Activated CD4-positive, alpha-beta memory T cell treated with anti-CD3 and anti-CD28 coated beads, Interleukin-2, amount 10 ng/mL, durations not matched to agents 7 days and 5 days (primary cell): ENCODE data around the gene ZBTB9. TPM values are rescaled to one million over a fixed set of nuclear protein-coding genes. Genes with fewer than 3 reads are reported as not detected.

ENCODE experiments used
- CTCF ChIA-PET: fragments of 350-600 bp; sonication (Branson Sonifier 250); formaldehyde crosslinking; loops from one replicate; lab custom pipeline; 2021; ENCODE audit warnings: antibody characterized with exemption, inconsistent platforms; lab: Charles Lee
- POLR2A ChIA-PET: fragments of 350-600 bp; sonication (Branson Sonifier 250); formaldehyde crosslinking; loops from one replicate; lab custom pipeline; 2021; ENCODE audit warnings: antibody characterized with exemption; lab: Charles Lee
- DNase-seq: peaks from one replicate; pipeline ENCODE4 v3.0.0-alpha.2; 2020
- H3K27ac Mint-ChIP-seq: one replicate; pipeline ENCODE4 v1.8.0; 2021; ENCODE audit warnings: mild to moderate bottlenecking, mixed read lengths
- H3K27me3 Mint-ChIP-seq: one replicate; pipeline ENCODE4 v1.8.0; 2021; ENCODE audit warnings: mixed read lengths
- H3K36me3 Mint-ChIP-seq: one replicate; pipeline ENCODE4 v1.8.0; 2021; ENCODE audit warnings: low read depth, mixed read lengths
- H3K4me1 Mint-ChIP-seq: one replicate; pipeline ENCODE4 v1.8.0; 2021; ENCODE audit warnings: mixed read lengths
- H3K4me3 Mint-ChIP-seq: one replicate; pipeline ENCODE4 v1.8.0; 2021; ENCODE audit warnings: mild to moderate bottlenecking, mixed read lengths
- H3K9me3 Mint-ChIP-seq: one replicate; pipeline ENCODE4 v1.8.0; 2021; ENCODE audit warnings: mixed read lengths
- total RNA-seq, 2 experiments: library from RNA; stranded (reverse); gene quantifications; one replicate each; pipeline ENCODE4 v1.2.3, GENCODE V29; 2021

ZBTB9 gene
- total RNA-seq, 2 experiments from 2014 or later = 6.9 to 7.4 TPM

DNA sequence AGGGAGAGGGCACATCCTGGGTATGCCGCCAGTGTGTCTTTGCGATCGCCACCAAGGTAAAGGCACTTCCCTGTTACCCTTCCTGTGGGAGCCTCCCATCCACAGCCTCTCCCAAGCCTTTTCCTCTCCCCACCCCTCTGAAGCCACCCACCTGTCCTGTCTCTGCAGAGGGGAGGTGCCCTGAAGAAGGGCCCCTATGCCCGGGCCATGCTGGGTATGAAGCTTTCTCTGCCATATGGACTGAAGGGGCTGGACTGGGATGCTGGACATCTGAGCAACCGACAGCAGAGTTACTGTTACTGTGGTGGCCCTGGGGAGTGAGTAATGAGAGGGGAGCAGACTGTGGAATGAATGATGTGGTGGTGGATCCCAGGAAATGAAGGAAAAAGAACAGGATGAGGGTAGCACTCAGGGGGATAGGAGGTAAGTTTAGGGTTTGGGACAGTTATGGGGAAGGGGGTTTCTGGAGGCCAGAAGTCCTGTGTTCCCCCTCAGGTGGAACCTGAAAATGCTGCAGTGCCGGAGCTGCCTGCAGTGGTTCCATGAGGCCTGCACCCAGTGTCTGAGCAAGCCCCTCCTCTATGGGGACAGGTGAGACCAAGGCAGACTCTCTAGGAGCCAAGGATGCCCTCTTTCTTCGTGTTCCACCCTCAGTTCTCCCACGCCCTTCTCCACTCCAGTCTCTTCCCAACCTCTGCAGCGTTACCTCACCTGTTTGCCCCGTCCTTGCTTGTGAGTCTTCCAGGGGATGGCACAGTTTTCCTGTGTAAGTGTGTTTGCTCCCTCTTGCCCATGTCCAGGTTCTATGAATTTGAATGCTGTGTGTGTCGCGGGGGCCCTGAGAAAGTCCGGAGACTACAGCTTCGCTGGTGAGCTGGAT is 40.9 kb upstream of the ZBTB9 start:
- DNase-seq = no peak
- Mint-ChIP-seq H3K4me3 (no peak overlapping the region), H3K9me3 (no peaks in the 10 kb centered on the region), H3K36me3 (peaks cover 47% of the 10 kb centered on the region), H3K4me1 (peaks cover 66% of the 10 kb centered on the region), H3K27me3 (no peaks in the 10 kb centered on the region), H3K27ac (peak overlapping the region; percentile 36)
- ChIA-PET CTCF (no interaction called here), POLR2A (interaction anchor here (1.4 kb wide), 1 partner anchor 17 kb away, joined by 3 read pairs; no protein-coding TSS in a partner anchor)

DNA sequence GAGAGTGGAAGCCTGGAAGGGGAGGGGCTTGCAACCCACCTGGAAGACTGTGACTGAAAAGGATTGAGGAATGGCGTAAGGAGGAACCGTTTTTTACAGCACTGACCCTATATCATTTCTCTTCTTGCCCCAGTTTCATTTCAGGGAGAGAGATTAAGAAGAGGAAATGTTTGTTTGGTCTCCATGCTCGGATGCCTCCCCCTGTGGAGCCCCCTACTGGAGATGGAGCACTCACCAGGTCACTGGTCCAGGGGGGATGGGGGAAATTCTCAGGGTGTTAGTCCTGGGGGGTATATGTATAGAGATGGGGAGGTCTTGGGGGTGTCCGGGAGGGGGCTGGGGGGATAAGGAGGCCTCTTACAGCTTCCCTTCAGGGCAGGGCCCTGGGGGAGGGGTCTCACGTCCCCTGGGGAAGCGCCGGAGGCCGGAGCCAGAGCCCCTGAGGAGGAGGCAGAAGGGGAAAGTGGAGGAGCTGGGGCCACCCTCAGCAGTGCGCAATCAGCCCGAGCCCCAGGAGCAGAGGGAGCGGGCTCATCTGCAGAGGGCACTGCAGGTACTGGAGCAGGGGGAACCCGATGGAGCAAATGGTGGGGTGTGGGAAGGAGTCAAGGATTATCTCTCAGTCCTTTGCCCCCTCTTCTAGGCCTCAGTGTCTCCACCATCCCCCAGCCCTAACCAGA is 39.6 kb upstream of the ZBTB9 start:
- DNase-seq = no peak
- H3K4me3 Mint-ChIP-seq = no peak overlapping the region
- ChIA-PET CTCF (interaction anchor here (1.0 kb wide), 1 partner anchor 102 kb away, joined by 3 read pairs; no protein-coding TSS in a partner anchor), POLR2A (no interaction called here)
- H3K27me3 Mint-ChIP-seq = no peaks in the 10 kb centered on the region
- H3K4me1 Mint-ChIP-seq = peaks cover 71% of the 10 kb centered on the region
- peaks cover 41% of the 10 kb centered on the region for H3K36me3 Mint-ChIP-seq
- H3K27ac Mint-ChIP-seq = no peak overlapping the region
- H3K9me3 Mint-ChIP-seq = no peaks in the 10 kb centered on the region

DNA sequence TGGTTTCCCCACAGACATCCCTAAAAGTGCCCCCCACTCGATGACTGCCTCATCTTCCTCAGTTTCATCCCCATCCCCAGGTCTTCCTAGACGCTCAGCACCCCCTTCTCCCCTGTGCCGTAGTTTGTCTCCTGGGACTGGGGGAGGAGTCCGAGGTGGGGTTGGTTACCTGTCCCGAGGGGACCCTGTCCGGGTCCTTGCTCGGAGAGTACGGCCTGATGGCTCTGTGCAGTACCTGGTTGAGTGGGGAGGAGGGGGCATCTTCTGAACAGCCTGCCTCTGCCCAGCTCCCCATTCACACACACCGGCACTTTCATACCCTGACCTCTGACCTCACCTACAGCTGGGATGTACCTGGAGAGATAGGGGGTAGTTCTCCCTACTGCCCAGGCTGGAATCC is 38.5 kb upstream of the ZBTB9 start:
- DNase-seq = no peak
- Mint-ChIP-seq H3K27ac (peak overlapping the region; percentile 58), H3K36me3 (peaks cover 38% of the 10 kb centered on the region), H3K4me1 (peaks cover 71% of the 10 kb centered on the region), H3K4me3 (peak overlapping the region; percentile 62), H3K9me3 (no peaks in the 10 kb centered on the region), H3K27me3 (no peaks in the 10 kb centered on the region)
- POLR2A ChIA-PET = interaction anchor here (1.3 to 4.0 kb wide), 4 partner anchors 10 to 154 kb away, joined by 3 to 32 read pairs (median 16); no protein-coding TSS in a partner anchor
- CTCF ChIA-PET = interaction anchor here (0.6 to 1.0 kb wide), 3 partner anchors 9 to 1894 kb away, joined by 3 read pairs; no protein-coding TSS in a partner anchor

DNA sequence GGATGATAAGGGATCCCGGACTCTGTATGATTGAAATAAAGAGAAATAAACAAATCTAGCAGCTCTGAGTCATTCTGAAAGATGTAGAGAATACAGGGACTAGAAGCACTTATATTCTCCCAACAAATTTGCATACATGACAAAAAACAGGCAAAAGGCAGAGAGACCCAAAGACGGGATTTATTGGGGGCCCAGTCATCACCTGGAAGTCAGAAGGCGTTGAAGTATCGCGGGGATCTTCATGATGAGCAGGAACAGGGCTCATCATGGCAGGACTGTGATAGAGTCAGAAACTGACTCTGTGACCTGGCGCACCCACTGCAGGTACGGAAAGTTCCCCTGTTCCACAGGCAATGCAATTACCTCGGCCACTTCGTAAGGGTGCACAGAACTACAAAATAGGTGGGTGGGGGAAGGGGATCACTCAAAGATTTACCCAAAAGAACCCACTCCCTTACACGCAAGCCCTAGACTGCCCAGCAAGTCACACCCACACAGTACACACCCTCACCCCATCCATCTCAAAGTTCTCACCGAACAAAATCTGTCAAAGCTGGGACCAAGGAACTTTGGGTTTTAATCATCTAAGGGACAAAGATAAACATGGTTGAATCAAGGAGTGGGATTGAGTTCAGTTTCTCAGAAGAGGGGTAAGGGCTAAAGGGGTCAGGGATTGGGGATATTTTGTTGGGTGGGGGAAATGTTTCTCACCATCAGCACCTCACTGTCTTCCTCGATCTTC is 37.8 kb upstream of the ZBTB9 start:
- H3K9me3 Mint-ChIP-seq = no peaks in the 10 kb centered on the region
- DNase-seq = no peak
- peaks cover 73% of the 10 kb centered on the region for H3K4me1 Mint-ChIP-seq
- peaks cover 7% of the 10 kb centered on the region for H3K27me3 Mint-ChIP-seq
- ChIA-PET CTCF (interaction anchor here (0.6 to 2.9 kb wide), 3 partner anchors 9 to 1893 kb away, joined by 3 to 14 read pairs (median 3); no protein-coding TSS in a partner anchor), POLR2A (interaction anchor here (1.2 to 4.0 kb wide), 9 partner anchors 7 to 572 kb away, joined by 3 to 32 read pairs (median 12); partner anchors contain the start of gene KIFC1)
- H3K4me3 Mint-ChIP-seq = peak overlapping the region; percentile 92
- peak overlapping the region; percentile 98 for H3K27ac Mint-ChIP-seq
- H3K36me3 Mint-ChIP-seq = peaks cover 38% of the 10 kb centered on the region

DNA sequence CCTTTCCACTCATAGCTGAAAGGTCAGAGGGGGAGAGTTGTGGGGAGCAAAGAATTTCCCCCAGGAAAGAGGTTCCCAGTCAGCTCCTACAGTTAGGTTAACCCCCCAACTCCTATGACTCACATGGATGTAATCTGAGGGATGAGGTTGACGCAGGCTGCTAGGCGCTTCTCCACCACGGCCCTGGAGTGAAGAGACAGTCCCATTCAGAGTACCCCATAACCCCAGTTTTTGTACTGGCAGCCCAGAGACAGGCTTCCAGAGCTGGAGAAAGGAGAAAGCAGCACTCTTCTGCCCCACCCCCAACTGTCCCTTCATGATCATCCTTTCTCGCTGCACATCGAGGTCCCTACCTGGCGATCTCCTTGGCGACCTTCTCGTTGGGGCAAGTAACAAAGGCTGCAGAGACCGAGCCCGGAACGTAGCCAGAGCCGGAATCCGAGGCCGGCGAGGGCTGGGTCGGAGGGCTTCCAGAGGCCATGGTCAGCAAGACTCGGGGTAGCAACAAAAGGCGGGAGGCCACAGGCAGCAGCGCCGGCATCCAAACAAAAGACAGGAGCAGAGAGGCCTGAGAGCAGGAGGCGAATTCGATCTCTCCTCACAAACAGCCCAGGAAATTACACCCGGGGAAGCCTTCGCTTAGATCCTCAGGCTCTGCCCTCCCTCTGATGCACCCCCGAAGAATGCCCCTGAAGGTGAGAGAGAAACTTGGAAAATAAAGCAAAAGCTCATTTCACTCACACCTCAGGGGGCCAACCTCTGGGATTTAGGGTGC is 37.1 kb upstream of the ZBTB9 start:
- ChIA-PET CTCF (interaction anchor here (0.9 to 2.9 kb wide), 3 partner anchors 12 to 131 kb away, joined by 4 to 14 read pairs (median 5); no protein-coding TSS in a partner anchor), POLR2A (interaction anchor here (0.6 to 4.0 kb wide), 15 partner anchors 8 to 572 kb away, joined by 3 to 32 read pairs (median 6); partner anchors contain the start of genes BAK1, ITPR3, KIFC1 and RPS18)
- peak; percentile 36 for DNase-seq
- Mint-ChIP-seq H3K4me1 (peaks cover 71% of the 10 kb centered on the region), H3K27me3 (peaks cover 11% of the 10 kb centered on the region), H3K27ac (peak overlapping the region; percentile 98), H3K36me3 (peaks cover 37% of the 10 kb centered on the region), H3K9me3 (no peaks in the 10 kb centered on the region), H3K4me3 (peak overlapping the region; percentile 92)

DNA sequence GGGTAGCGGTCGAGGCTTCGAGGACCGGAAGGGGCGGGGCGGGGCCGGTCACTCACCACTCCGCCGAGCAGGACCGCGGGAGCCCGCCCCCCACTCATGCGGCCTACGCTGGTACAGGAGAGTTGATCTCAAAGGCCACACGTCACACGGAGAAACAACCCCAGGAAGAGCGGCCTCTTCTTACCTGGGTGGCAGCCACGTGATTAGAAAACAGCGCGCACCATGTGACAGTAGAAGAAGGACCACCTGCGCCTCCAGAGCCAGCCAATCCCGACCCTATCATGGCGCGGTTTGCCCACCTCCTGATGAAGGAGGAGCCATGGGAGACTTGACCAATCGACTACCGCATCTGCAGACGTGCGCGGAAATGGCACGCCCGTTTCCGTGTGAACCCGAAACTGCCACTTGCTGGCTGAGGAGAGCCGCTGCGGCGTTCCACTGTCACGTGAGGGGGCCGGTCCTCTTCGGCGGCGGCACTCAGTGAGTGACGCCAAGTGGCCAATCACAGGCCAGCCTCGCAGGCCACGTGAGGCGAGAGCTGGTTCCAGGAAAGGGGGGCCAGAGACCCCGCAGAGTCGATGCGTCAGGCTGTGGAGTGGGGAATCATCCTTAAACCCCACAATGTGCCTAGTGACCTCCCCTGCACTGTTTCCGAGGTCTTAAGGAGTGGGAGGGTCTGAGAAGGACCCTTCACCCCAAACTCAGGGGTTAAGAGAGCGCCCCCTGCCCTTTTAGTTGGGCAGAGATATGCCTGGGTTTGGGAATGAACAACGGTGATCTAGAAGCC is 36.3 kb upstream of the ZBTB9 start, which contains the start of gene CUTA:
TSS of gene CUTA (minus strand) at position 205 of the 787 bp plus-strand sequence. CDS start at position 98, 107 bp downstream.
- Mint-ChIP-seq H3K36me3 (peaks cover 30% of the 10 kb centered on the region), H3K4me3 (peak within 1 kb of the TSS; percentile 92), H3K4me1 (peaks cover 67% of the 10 kb centered on the region), H3K27ac (peak within 1 kb of the TSS; percentile 98), H3K9me3 (no peaks in the 10 kb centered on the region), H3K27me3 (peaks cover 15% of the 10 kb centered on the region)
- peak; percentile 99 for DNase-seq
- ChIA-PET POLR2A (interaction anchor here (0.7 to 4.0 kb wide), 23 partner anchors 9 to 446 kb away, joined by 3 to 32 read pairs (median 4); partner anchors contain the start of genes BAK1, ITPR3, KIFC1 and PFDN6), CTCF (interaction anchor here (0.9 to 2.9 kb wide), 11 partner anchors 9 to 465 kb away, joined by 3 to 14 read pairs (median 4); partner anchors contain the start of genes B3GALT4, HLA-DMA, UQCC2 and ZBTB9)

DNA sequence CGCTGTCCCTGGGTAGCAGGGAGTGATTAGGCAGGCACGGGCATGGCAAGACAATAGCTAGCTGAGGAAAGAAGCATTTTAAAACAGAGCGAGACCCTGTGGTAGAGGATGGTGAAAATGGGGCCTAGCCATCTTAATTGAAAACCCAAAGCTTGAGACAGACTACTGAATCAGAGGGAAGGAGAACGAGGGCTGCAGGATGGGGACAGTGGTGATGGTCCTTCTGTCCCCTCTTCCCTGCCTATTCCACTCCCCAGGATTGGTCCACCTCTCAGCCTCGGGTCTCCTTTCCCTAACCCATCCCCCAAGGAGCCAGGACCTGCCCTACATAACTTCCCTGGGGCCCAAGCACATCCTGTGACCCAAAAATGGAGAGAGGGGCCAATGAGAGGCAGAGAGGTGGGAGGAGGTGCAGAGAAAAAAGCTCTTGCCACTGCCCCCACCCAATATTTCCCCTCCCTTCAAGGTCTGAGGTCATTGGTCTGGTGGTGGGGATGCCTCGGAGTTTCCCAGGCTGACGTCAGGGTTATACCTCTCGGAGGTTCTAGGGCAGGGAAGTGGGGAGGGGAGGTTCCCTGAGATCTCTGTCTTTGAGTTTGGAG is 35.6 kb upstream of the ZBTB9 start:
- peak overlapping the region; percentile 98 for H3K27ac Mint-ChIP-seq
- ChIA-PET POLR2A (interaction anchor here (0.5 to 4.0 kb wide), 22 partner anchors 10 to 447 kb away, joined by 3 to 32 read pairs (median 4); partner anchors contain the start of genes BAK1, KIFC1, PFDN6 and RPS18), CTCF (interaction anchor here (0.6 to 2.9 kb wide), 10 partner anchors 8 to 466 kb away, joined by 3 to 14 read pairs (median 4); partner anchors contain the start of genes B3GALT4, HLA-DMA, UQCC2 and ZBTB9)
- DNase-seq = peak; percentile 66
- H3K27me3 Mint-ChIP-seq = peaks cover 16% of the 10 kb centered on the region
- no peaks in the 10 kb centered on the region for H3K9me3 Mint-ChIP-seq
- H3K4me1 Mint-ChIP-seq = peaks cover 65% of the 10 kb centered on the region
- peaks cover 26% of the 10 kb centered on the region for H3K36me3 Mint-ChIP-seq
- peak overlapping the region; percentile 92 for H3K4me3 Mint-ChIP-seq

DNA sequence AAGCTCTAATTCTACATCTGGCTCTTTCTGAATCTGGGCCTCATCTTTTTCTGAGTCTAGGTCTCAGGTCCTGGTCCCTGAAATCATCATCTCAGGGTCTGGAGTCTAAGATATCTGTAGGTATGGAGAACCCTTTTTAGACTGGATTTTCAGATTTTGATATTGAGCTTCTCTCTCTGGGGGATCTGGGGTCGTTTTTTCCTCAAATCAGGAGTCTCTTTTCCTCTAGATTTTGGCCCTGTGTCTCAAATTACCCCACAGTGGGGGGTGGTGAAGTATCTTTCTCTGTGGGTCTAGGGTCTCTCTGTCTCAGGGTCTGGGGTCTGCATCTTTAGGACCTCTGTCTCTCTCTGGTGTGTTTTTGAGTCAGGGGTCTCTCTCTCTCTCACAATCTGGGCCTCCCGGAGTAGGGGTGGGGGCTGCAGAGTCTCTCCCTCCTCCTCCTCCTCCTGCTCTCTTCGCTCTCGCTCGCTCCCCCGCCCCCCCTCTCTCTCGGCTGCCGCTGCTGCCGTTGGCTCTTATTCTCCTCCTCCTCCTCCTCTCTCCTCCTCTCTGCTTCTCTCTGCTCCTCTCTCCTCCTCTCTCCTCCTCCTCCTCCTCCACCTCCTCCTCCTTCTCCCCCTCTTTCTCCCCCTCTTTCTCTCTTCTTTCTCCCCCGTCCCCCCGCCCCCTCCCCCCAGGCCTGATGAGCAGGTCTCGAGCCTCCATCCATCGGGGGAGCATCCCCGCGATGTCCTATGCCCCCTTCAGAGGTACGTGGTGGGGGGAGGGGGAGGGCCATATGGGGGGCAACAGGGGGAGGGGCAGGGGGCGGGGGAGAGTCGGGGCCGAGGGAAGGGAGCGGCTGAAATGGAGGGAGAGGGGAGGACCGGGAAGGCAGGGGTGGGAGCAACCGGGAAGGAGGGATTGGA is 34.5 kb upstream of the ZBTB9 start, which contains the start of gene SYNGAP1:
TSS of gene SYNGAP1 (plus strand) at position 486 of the 911 bp plus-strand sequence. CDS start at position 686, 200 bp downstream.
- peak; percentile 43 for DNase-seq
- Mint-ChIP-seq H3K27me3 (peaks cover 16% of the 10 kb centered on the region), H3K4me3 (peak within 1 kb of the TSS; percentile 92), H3K27ac (peak within 1 kb of the TSS; percentile 98), H3K4me1 (peaks cover 66% of the 10 kb centered on the region), H3K36me3 (peaks cover 26% of the 10 kb centered on the region), H3K9me3 (no peaks in the 10 kb centered on the region)
- CTCF ChIA-PET = interaction anchor here (1.5 to 2.9 kb wide), 5 partner anchors 9 to 187 kb away, joined by 4 to 14 read pairs (median 5); partner anchors contain the start of gene ZBTB9
- POLR2A ChIA-PET = interaction anchor here (0.5 to 4.0 kb wide), 13 partner anchors 11 to 433 kb away, joined by 3 to 19 read pairs (median 4); partner anchors contain the start of genes BAK1, PFDN6, TAPBP and WDR46

DNA sequence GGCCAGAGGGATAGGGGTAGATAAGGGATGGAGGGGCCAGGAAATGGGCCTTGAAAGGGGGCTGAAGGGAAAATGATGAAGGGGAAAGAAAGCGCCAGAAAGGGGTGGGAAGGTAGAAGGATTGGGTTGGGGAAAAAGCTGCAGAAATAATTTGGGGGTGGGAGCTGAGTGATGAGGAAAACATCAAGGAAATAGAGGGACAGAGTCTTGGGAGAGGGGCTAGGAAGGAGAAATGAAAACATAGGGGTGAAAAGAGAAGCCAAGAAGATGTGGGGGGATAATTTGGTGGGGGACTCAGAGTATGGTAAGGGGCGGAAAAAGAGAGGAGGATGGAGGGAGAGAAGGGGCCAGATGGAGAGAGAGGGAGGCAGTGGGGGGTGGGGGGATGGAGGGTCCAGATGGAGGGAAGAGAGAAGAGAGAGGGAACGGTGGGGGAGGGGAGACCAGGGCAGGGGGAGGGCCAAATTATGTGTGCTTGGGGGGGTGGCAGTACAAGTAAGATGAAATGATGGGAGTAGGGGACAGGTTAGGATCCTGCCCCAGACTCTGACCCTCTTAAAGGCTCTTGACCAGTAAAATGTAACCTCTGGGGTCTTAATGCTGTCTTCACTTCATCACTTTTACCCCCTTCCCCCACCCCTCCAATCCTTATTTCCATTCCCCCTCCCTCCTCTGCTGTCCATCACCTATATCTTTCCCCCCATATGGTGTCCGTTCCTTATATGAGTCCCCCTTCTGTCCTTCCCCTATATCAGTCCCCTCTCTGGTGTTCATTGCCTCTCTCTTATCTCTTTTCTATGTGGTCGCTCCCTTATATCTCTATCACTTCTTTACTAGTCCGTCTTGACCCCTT is 33.7 kb upstream of the ZBTB9 start:
- CTCF ChIA-PET = no interaction called here
- Mint-ChIP-seq H3K4me3 (peak overlapping the region; percentile 42), H3K27me3 (peaks cover 16% of the 10 kb centered on the region), H3K4me1 (peaks cover 66% of the 10 kb centered on the region), H3K27ac (no peak overlapping the region), H3K36me3 (peaks cover 20% of the 10 kb centered on the region), H3K9me3 (no peaks in the 10 kb centered on the region)
- POLR2A ChIA-PET = no interaction called here
- no peak for DNase-seq
